Psoas muscle (tissue), 8 donors: Measurements from ENCODE around the gene KRTAP10-7. TPM values are rescaled to one million over a fixed set of nuclear protein-coding genes. Genes with fewer than 3 reads are reported as not detected.
"Not testable (repeated sequence)": the region's sequence is repeated elsewhere in the genome, so short reads cannot be mapped to it uniquely, and the experiment has no call there.

Experiments
- ATAC-seq, 4 donors: fragments of 200-7000 bp; cut with Tn5 transposase; one replicate each; pipeline ENCODE4 v1.9.1; 2020; ENCODE audit warnings: moderate library complexity in 3 of 4, mild to moderate bottlenecking in 2 of 4
- DNase-seq, 2 donors: peaks; one replicate each; pipeline ENCODE4 v3.0.0-alpha.2; 2020
- H3K27ac ChIP-seq: fragments of 200-600 bp; one replicate; pipeline ENCODE4 v1.8.0; 2022
- H3K27me3 ChIP-seq, 3 donors: fragments of 200-600 bp in 1 of 3; one replicate each; pipeline versions ENCODE4 v1.6.1 to v1.8.0; 2013 to 2022; ENCODE audit warnings: low read length in 2 of 3, mild to moderate bottlenecking in 2 of 3, moderate library complexity in 1 of 3; ENCODE audit not compliant: insufficient read depth in 3 of 3
- H3K36me3 ChIP-seq, 2 donors: fragments of 200-600 bp in 1 of 2; one replicate each; pipeline versions ENCODE4 v1.6.1 to v1.8.0; 2013 to 2022; ENCODE audit warnings: low read depth in 1 of 2, mild to moderate bottlenecking in 1 of 2, moderate library complexity in 1 of 2; ENCODE audit not compliant: insufficient read depth in 1 of 2
- H3K4me1 ChIP-seq: fragments of 200-600 bp; one replicate; pipeline ENCODE4 v1.8.0; 2022
- H3K4me3 ChIP-seq: fragments of 200-600 bp; one replicate; pipeline ENCODE4 v1.8.0; 2022; ENCODE audit warnings: mild to moderate bottlenecking
- H3K9me3 ChIP-seq: fragments of 200-600 bp; one replicate; pipeline ENCODE4 v1.8.0; 2022
- CTCF ChIP-seq: fragments of 200-600 bp; IDR thresholded peaks from one replicate; pipeline ENCODE4 v1.8.0; 2022; ENCODE audit warnings: antibody characterized with exemption
- WGBS, 3 donors: extraction: QIAGEN DNeasy Blood & Tissue Kit; methylation state at CpG; one replicate each; pipeline versions ENCODE4 v1.1.6 to v1.1.7; 2013; 5-methylcytosine and 5-hydroxymethylcytosine counted together
- intact Hi-C, 2 donors: fragments of 100-400 bp; cut with DNase I; formaldehyde crosslinking; loops; one replicate each; pipeline versions ENCODE4 v1.11.0 to v1.14.2; 2022
- polyA plus RNA-seq, 3 donors: library from polyadenylated mRNA; stranded (reverse); fragments of 200-250 nt; gene quantifications; one replicate each; pipeline ENCODE4 v1.2.3, GENCODE V29; 2013
- total RNA-seq, 4 donors: library from RNA; stranded (reverse); fragmentation: NEBNext Ultra II Directional in 2 of 4; extraction: Animal tissue kit (Norgen Biotek cat#: 25700) in 2 of 4; gene quantifications; one replicate each; pipeline versions ENCODE4 v1.2.1 to v1.2.4, GENCODE V29; 2021 to 2023
- donor health status: healthy with polysubstance abuse.
- donor health status: DM: no; HTN: no; CAD: no; lungs with moderate emphysema.
- donor health status: Bipolar disorder and iron deficiency.
- donor health status: healthy.
- donor health status: DM: yes; HTN: yes; CAD: no.
- donor health status: DM: no; HTN: no; CAD: no.
- donor health status: DM: no; HTN: no; CAD: no.
- donor health status: DM: yes; HTN: yes; CAD: no.

The KRTAP10-7 gene
- total and polyA plus RNA-seq, 7 donors, result not detected

GRCh38 chr21:44583800-44584147 is 16.6 kb upstream of the KRTAP10-7 start:
- no peak overlapping the region for H3K27ac ChIP-seq
- no peaks in the 10 kb centered on the region for H3K4me1 ChIP-seq
- H3K36me3 ChIP-seq, result no peaks in the 10 kb centered on the region
- peaks cover 7 to 40% (median 13%) of the 10 kb centered on the region in 3 donors for H3K27me3 ChIP-seq
- intact Hi-C loops, result no loop called here
- H3K9me3 ChIP-seq, result peaks cover 4% of the 10 kb centered on the region
- DNase-seq (no peak), ATAC-seq (no peak)
- 68 to 76% (median 69%) methylated on average over 6 of the region's 6 CpGs for WGBS, 3 donors
- TF ChIP-seq CTCF, result no peak
- H3K4me3 ChIP-seq, result no peak overlapping the region

- no peak for TF ChIP-seq CTCF
Observed at GRCh38 chr21:44585892-44586291, 14.5 kb upstream of the KRTAP10-7 start.

GRCh38 chr21:44589094-44589493 is 11.3 kb upstream of the KRTAP10-7 start:
- WGBS, 3 donors, result 94 to 95% (median 94%) methylated on average over 2 of the region's 2 CpGs
- Histone ChIP-seq H3K27me3 (peaks cover 3 to 43% (median 14%) of the 10 kb centered on the region in 3 donors), H3K36me3 (no peaks in the 10 kb centered on the region), H3K4me1 (no peaks in the 10 kb centered on the region), H3K4me3 (no peak overlapping the region), H3K27ac (no peak overlapping the region), H3K9me3 (no peaks in the 10 kb centered on the region)
- no peak for TF ChIP-seq CTCF
- intact Hi-C loops, result no loop called here
- no peak for DNase-seq
- ATAC-seq, result no peak

More at GRCh38 chr21:44585892-44586291, 14.5 kb upstream of the KRTAP10-7 start:
- WGBS, 3 donors, result 61 to 71% (median 68%) methylated on average over 3 of the region's 3 CpGs
- Histone ChIP-seq H3K4me1 (no peaks in the 10 kb centered on the region), H3K9me3 (peaks cover 4% of the 10 kb centered on the region), H3K27ac (no peak overlapping the region), H3K27me3 (peaks cover 7 to 49% (median 20%) of the 10 kb centered on the region in 3 donors), H3K4me3 (no peak overlapping the region), H3K36me3 (no peaks in the 10 kb centered on the region)
- ATAC-seq, result no peak
- DNase-seq, result no peak
- intact Hi-C loops, result no loop called here

- WGBS, 3 donors, result 57 to 66% (median 60%) methylated on average over 22 to 24 of the region's 24 CpGs
- Histone ChIP-seq H3K27ac (no peak overlapping the region), H3K4me3 (no peak overlapping the region), H3K36me3 (no peaks in the 10 kb centered on the region), H3K9me3 (no peaks in the 10 kb centered on the region), H3K4me1 (no peaks in the 10 kb centered on the region), H3K27me3 (peaks cover 0 to 41% (median 16%) of the 10 kb centered on the region in 3 donors)
- intact Hi-C loops, result no loop called here
- no peak for ATAC-seq
- TF ChIP-seq CTCF, result no peak
- DNase-seq, result no peak
Observed at GRCh38 chr21:44589586-44590305, 10.7 kb upstream of the KRTAP10-7 start.

- no peak overlapping the region for H3K27ac ChIP-seq
- H3K4me3 ChIP-seq, result no peak overlapping the region
- no peaks in the 10 kb centered on the region for H3K4me1 ChIP-seq
- DNase-seq (no peak), ATAC-seq (no peak)
- no peaks in the 10 kb centered on the region for H3K9me3 ChIP-seq
- WGBS, 3 donors, result 72 to 82% (median 75%) methylated on average over 9 to 10 of the region's 10 CpGs
- H3K27me3 ChIP-seq, result peaks cover 0 to 42% (median 15%) of the 10 kb centered on the region in 3 donors
- intact Hi-C loops, result no loop called here
- no peaks in the 10 kb centered on the region for H3K36me3 ChIP-seq
- no peak for TF ChIP-seq CTCF
Observed at GRCh38 chr21:44590311-44590721, 10.1 kb upstream of the KRTAP10-7 start.

- ATAC-seq, H3K4me1 ChIP-seq, H3K36me3 ChIP-seq, H3K27ac ChIP-seq, H3K4me3 ChIP-seq, intact Hi-C loops, DNase-seq, H3K9me3 ChIP-seq: not testable (repeated sequence)
- 26 to 32% (median 27%) methylated on average over 9 to 18 of the region's 19 CpGs for WGBS, 3 donors
- H3K27me3 ChIP-seq, result peaks cover 0 to 38% (median 11%) of the 10 kb centered on the region in 3 donors
Observed at GRCh38 chr21:44590897-44591800, 9.2 kb upstream of the KRTAP10-7 start.
